ENCODE data around the gene VASH2.

GRCh38 chr1:212955098-212955497, 4.8 kb downstream of the VASH2 start:
- no peak for TF ChIP-seq CTCF (IDR thresholded peaks at IDR 0.05)
- no peak for TF ChIP-seq POLR2A (IDR thresholded peaks at IDR 0.05)
- TF ChIP-seq EP300 (IDR thresholded peaks at IDR 0.05): no peak
